ENCODE data around the gene LHX4.

Gene LHX4

DNA sequence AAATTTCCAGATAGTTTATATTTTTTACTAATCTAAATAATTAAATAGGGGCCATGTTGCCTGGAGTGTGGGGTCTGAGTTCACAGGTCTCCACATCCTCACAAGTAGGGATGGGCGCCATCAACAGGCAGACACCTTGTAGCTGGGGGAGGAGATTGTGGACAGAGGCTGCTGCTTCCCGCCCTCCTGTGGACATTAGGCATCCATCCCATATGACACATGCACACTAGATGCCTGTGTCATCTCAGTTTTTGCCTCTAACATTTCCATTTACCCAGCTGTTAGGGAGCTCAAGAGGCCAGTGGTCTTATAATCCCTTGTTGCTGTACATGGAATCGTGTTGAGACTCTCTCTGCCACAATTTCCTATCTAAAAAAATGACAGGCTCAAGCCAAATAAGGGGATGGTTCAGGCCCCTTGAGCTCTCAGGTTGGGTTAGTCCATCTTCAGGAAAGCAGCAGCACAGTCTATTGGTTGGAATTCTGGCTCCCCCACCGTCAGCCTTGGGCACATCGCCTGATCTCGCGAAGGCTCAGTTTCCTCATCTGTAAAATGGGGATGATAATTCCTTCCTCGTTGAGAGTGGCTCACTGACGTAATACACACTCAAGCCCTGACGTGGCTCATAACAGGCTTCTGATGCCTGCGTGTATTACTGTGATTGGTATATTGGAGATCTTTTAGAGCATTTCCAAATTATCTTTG lies 13.6 kb downstream of the LHX4 start:
- no peak for DNase-seq (ENCODE audit: low read depth)

DNA sequence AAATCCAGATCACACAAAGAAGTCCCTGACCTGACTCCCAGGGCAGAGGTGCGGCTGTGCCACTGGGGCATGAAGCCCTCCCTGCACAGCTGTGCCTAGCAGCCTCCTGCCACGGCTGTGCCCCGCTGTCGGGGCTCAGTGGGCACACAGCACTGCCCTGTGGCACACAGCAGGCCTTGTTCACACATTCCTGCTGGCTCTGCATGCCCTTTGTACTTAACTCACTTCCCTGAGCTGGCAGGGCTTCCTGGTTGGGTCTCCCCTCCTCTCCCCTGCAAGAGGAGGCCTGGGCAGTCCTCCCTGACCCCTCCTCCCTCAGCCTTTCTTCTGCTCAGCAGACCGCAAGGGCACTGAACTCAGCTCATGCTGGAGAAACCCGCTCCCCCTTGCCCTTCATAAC lies 14.8 kb downstream of the LHX4 start:
- DNase-seq (ENCODE audit: low read depth) = no peak

DNA sequence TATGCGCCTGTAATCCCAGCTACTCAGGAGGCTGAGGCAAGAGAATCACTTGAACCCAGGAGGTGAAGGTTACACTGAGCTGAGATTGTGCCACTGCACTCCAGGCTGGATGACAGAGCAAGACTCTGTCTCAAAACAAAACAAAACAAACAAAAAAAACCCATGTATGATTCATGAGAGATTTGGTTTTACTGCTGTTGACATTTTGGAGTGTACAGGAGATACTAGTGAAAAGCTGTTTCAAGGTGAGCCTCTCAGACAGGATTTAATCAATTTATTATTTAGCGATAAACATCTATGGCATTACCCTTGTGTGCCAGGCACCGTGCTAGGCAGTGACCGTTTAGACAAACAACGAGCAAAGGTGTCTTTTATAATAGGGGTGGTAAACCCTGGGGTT lies 16.5 kb downstream of the LHX4 start:
- DNase-seq (ENCODE audit: low read depth) = no peak

DNA sequence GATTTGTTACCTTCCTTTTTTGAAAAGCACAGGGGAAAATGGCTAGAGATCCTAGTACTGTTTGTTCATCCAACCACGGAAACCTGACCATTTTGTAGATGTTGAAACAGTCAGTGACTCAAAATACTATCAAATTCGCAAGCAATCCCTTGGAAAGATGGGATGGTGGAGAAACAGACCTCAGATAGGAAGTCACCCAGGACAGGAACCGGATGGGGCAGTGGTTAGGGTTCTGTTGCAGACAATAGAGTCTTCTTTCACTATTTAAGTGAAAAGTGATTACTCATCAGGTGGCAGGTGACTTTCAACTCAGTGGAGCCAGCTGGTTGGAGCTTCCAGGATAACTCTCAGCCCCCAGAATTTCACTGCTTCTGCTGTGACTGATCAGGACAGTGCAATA lies 17.0 kb downstream of the LHX4 start:
- no peak for DNase-seq (ENCODE audit: low read depth)

DNA sequence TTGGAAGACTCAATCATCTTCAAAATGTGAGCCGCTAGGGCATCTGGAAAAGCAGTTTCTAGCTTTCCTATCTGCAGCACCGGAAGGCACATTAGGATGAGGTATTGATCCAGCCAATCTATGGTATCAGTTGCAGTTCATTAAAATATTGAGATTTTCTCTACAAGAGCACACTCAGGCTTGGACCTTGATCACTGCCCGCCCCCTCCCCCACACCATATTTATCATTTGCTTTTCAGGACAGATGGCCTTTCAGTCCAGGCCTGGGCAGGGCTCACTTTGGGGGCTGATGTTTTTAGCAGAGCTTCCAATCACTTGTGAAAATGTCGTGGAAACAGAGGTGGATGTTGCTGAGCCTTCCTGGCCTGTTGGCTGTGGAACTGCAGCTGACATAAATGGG lies 17.5 kb downstream of the LHX4 start:
- no peak for DNase-seq (ENCODE audit: low read depth)

GRCh38 chr1:180248176-180248575 lies 18.1 kb downstream of the LHX4 start:
- no peak for DNase-seq (ENCODE audit: low read depth)

GRCh38 chr1:180248731-180249681 lies 18.9 kb downstream of the LHX4 start:
- DNase-seq (ENCODE audit: low read depth) = no peak

- no peak for DNase-seq (ENCODE audit: low read depth)
These were observed 19.8 kb downstream of the LHX4 start for GRCh38 chr1:180249725-180250498.

GRCh38 chr1:180250499-180250770 lies 20.4 kb downstream of the LHX4 start:
- no peak for DNase-seq (ENCODE audit: low read depth)

- no peak for DNase-seq (ENCODE audit: low read depth)
These were observed 20.9 kb downstream of the LHX4 start for GRCh38 chr1:180250883-180251509.

- no peak for DNase-seq (ENCODE audit: low read depth)
These were observed 21.7 kb downstream of the LHX4 start for GRCh38 chr1:180251526-180252305.

GRCh38 chr1:180252638-180253536 lies 22.8 kb downstream of the LHX4 start:
- no peak for DNase-seq (ENCODE audit: low read depth)

DNA sequence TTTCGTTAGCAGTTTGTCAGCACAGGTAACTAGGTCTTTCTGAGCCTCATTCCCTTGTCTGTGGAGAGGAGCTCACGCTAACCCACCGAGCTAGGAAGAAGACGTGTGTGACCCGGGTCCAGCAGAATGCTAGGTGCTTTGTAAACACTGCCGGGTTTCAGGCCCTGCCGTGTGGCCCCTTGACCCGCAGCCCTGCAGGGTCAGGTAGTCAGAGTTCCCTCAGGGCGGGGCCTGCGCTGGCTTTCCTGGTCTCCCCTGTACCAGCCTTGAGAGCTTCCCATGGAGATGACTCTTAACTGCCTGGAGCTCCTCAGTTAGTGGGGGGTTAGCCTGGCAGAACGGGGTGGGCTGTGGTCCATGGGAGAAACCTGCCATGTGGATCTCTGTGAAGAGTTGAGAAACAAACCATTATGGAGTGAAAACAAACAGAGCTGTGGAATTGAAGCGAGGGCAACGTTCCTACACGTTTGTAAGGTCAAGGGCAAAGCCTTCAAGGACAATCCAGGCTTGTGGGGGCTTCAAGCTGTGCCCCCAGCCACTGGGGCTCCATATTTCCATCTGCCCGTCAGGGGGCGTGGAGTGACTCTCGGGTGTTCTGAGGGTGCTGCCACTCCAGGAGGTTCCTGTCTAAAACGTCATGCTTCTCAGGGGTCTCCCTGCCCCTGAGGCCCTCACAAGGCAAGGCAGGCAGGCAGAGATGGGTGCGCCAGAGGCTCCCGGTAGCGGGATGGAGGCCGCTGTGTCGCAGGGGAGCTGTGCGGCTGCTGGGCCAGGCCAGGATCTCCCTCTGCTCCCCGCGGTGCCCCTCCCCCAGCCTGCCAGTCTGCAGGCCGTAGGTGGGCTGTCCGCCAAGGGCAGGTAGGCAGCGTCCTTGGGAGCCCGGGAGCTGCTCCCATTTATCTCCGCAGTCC lies 23.8 kb downstream of the LHX4 start:
- DNase-seq (ENCODE audit: low read depth) = no peak

DNA sequence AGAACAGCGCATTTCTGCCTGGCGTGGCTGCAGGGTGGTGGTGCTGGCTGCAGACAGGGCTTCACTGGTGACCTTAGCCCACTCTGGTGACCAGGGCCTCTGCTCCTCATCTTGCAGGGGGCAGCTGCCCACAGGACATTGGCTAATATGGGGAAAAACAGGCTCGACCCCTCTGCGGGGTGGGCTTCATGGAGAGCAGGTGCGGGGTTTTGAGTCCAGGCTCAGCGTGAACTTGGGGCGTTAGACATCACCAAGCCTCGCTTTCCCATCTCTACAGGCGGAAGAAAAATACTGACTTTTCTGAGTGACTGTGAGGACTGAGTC lies 24.4 kb downstream of the LHX4 start:
- no peak for DNase-seq (ENCODE audit: low read depth)

DNA sequence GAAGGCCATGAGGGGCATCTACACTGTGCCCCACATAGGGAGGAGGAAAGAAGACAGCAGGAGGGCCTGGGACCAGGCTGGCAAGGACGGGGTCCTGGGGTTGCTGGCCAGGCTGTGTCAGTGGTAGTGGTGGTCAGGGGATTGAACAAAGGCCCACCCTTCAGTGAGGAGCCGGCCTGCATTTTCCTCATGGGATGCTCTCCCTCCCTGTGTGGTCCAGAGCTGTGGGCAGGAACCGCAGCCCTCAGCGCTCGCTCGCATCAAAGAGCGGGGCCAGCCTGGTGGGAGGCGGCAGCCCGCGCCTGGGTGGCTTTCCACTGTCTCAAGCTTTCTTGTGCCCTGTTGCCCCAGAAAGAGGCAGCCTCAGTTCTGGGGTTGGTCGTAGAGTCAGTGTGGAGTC lies 24.8 kb downstream of the LHX4 start:
- DNase-seq (ENCODE audit: low read depth) = no peak

DNA sequence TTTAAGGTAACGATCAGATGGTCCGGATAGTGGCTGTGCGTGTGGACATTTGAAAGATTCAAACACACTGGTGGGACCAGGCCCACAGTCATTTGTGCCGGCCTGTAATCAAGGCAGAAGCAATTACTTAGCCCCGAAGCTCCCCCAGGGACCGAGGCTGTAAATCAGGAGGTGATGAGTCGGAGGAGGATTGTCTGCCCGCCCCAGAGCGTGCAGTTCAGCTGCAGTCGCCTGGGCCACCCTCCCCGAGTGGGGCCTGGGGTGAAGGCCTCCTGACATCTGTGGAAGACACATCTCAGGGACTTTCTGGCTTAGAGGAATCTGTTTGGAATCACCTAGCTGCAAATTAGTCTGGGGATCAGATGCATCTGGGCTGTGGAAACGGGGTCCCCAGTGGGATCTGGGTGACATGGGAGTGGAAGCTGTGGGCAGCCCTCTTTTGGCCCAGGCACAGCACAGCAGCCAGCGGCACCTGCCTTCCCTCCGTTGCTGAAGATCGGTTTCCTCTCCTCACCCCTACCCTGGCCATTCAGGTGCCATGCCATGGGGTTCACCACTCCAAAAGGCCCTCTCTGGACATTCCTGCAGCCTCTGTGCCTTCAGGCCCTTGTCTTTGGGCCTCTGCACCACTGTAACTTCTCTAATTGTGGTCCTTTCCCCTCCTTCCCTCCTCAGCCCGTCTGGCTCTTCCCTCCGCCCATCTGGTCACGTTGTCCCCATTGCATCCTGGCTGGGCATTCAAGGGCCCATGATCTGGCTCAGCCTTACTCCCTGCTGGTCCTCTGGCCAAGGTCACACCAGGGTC lies 25.7 kb downstream of the LHX4 start:
- DNase-seq (ENCODE audit: low read depth) = no peak

DNA sequence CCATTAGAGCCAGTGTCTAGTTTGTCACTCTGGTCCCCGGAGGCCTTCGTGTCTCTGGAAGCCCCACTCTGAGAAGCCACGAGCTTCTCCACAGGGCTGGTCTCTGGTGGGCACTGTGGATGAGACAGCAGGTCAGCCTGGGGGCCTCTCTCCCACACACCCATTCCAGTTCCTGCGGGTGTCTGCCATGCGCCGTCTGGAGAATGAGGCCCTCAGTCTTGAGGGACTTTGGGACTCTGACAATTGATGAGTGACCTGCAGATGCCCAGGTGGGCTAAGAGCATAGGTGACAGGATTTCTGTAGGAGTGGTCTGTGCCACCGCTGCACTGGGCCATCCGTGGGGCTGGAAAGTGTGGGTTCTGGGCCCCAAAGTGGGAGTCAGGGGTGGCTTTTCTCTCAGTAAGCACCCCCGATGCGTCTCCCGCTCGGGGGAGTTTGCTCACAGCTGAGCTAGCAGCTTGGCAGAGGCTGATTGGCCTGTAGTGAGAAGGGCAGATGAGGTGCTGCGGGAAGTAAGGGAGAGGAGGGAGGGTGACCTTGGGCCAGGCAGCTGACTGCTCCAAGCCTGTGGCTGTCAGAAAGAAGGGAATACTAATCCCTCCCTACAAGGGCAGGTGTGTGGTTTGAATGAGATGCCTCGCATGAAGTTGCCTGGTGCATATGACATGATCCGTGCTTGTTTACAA lies 26.4 kb downstream of the LHX4 start:
- DNase-seq (ENCODE audit: low read depth) = no peak

GRCh38 chr1:180257028-180257386 lies 26.9 kb downstream of the LHX4 start:
- DNase-seq (ENCODE audit: low read depth) = no peak

All from stromal cell of bone marrow (primary cell).